Mucosa of gallbladder (tissue), 1 donor: ENCODE data around the gene COMMD4. TPM values are rescaled to one million over a fixed set of nuclear protein-coding genes. Genes with fewer than 3 reads are reported as not detected.
"Not testable (repeated sequence)": the region's sequence is repeated elsewhere in the genome, so short reads cannot be mapped to it uniquely, and the experiment has no call there.

Experiments
- DNase-seq: peaks from one replicate; pipeline ENCODE4 v3.0.0-alpha.2; 2020; ENCODE audit warnings: low spot score
- total RNA-seq: library from RNA; stranded (reverse); gene quantifications from one replicate; pipeline ENCODE4 v1.2.1, GENCODE V29; 2021
- donor health status: DM: no; HTN: no; CAD: no.

Gene COMMD4
- total RNA-seq, 1 donor from 2014 or later, result 57.6 TPM

DNA sequence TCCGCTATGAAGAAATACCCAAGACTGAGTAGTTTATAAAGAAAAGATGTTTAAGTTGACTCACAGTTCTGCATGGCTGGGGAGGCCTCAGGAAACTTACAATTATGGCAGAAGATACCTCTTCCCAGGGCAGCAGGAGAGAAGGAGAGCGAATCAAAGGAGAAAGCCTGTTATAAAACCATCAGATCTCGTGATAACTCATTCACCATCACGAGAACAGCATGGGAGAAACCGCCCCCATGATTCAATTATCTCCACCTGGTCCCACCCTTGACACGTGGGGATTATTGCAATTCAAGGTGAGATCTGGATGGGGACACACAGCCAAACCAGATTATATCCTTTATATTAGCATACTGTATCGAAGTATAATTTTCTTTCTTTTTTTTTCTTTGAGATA lies 3.8 kb upstream of the COMMD4 start:
- not testable (repeated sequence) for DNase-seq

DNA sequence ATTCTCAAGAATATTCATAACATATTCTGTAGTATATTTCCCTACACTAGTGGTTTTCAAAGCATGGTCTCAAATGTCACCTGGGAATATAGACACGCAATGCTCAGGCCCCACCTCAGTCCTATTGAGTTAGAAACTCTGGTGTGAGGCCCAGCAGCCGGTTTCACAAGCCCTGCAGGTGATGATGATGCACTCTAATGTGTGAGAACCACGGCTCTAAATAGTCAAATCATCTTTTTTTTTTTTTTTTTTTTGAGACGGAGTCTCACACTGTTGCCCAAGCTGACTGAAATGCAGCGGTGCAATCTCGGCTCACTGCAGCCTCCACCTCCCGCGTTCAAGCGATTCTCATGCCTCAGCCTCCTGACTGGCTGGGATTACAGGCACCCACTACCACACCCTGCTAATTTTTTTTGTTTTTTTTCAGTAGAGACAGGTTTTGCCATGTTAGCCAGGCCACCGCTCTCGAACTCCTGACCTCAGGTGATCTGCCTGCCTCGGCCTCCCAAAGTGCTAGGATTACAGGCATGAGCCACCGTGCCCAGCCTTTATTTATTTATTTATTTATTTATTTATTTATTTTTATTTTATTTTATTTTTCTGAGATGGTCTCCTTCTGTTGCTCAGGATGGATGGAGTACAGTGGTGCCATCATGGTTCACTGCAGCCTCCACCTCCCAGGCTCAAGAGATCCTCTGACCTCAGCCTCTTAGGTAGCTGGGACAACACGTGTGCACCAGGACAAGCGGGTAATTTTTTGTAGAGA lies 2.0 kb upstream of the COMMD4 start:
- DNase-seq, result not testable (repeated sequence)

- DNase-seq, result no peak
Measured at GRCh38 chr15:75335313-75335704, 554 bp upstream of the COMMD4 start.

GRCh38 chr15:75338661-75339240 lies 2.9 kb downstream of the COMMD4 start:
- no peak for DNase-seq

DNA sequence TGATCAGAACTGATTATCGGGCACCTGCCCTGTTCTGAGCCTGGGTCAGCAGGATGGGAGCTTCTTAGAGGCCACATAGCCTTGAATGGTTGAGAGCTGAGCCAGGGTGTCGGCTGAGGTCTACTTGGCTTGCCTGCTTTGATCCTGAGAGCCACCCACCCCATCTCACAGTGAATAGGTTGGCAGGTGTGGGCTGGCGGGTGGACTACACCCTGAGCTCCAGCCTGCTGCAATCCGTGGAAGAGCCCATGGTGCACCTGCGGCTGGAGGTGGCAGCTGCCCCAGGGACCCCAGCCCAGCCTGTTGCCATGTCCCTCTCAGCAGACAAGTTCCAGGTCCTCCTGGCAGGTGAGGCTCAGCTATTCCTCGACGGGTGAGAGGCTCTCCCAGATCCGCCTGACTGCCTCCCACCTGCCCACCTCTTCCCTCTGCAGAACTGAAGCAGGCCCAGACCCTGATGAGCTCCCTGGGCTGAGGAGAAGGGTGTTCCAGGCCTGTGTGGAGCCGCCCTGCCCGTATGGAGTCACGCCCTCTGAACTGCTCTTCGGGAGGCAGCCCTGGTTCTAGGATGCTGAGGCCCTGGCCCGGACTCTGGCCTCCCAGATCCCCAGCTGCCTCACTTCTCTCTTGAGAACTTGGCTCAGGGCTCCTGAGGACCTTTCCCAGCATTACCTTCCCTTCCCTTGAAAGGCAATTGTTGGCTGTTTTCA lies 3.8 kb downstream of the COMMD4 start:
- DNase-seq, result no peak

GRCh38 chr15:75342221-75342620 lies 6.4 kb downstream of the COMMD4 start:
- DNase-seq, result no peak

DNA sequence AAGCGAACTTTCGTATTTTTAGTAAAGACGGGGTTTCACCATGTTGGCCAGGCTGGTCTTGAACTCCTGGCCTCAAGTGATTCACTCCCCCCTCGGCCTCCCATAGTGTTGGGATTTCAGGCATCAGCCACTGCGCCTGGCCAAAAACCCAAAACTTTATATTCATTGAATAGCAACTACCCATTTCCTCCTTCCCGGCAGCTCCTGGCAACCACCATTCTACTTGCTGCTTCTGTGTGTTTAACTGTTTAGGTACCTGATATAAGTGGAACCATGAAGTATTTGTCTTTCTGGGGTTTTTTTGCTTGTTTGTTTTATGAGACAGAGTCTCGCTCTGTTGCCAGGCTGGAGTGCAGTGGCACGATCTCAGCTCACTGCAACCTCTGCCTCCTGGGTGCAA lies 8.1 kb downstream of the COMMD4 start:
- not testable (repeated sequence) for DNase-seq

DNA sequence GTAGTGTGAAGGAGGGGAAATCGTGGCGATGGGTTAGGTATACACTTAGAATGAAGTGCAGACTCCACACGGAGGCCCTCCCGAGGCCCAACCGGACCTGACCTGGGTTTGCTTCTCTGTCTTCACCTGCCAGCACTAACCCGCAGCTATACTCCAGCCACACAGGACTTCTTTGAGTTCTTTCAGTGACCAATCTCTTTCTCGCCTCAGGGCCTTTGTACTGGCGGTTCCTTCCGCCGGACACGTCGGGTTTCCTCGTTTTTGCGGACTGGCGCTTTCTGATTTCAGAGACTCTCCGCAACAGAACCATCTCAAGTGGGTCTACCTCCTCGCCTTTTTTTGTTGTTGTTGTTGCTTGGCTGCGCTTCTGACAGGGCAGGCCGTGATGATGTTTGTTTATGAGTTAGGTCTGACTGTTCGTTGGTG lies 10.9 kb downstream of the COMMD4 start, which contains the start of gene NEIL1:
Gene NEIL1, plus strand, starts transcription at position 244 of the 426 bp plus-strand sequence. CDS start 1,867 bp downstream, outside the sequence.
- no peak for DNase-seq

DNA sequence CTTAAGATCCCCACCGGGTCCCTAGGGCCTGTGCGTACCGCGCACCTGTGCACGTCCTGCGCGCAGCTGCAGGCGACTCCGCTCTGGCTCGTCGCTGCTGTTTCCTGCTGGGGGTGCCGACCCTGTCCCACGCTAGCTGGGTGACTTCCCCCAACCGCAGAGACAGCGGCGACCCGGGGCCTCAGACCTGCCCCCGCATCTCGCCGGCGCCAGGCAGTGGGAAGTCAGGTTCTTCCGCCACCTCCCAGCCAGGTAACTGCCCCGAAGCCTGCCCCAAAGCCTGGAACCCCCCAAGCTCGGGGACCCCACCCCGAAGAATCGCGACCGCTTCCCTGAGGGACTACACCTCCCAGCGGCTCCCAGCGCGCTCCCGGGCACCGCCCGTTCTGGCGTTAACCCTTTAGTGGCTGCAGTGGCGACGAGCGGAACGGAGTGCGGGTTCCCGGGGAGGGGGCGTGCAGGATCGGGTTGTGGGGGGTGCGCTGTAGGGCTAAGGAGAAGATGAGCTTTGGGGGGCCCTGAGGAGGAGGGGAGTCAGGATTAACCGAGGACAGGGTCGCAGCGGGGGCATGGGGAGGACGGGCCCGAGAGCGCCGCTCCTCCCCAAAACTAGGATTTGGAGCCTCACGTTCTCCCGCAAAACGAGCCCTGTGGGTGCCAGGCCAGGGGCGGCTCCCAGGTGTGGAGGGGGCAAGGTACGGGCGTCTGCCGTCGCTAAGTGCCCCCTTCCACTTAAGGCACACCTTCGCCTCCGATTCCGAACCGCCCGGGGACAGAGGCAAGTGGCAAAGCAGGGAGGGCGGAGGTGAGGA lies 11.6 kb downstream of the COMMD4 start:
- DNase-seq, result peak; percentile 52

- no peak for DNase-seq
Measured at GRCh38 chr15:75348034-75348561, 12.2 kb downstream of the COMMD4 start.

- DNase-seq, result no peak
Measured at GRCh38 chr15:75348562-75349350, 12.9 kb downstream of the COMMD4 start.

DNA sequence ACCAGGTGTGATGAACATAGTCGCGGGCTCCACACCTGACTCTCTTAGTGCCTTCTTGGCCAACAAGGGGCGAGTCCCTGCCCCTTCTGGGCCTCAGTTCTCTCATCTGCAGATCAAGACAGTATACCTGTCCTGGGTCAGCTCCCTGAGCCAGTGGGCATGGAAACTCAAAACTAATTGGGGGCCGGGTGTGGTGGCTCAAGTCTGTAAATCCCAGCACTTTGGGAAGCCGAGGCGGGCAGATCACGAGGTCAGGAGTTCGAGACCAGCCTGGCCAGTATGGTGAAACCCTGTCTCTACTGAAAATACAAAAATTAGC lies 13.4 kb downstream of the COMMD4 start:
- not testable (repeated sequence) for DNase-seq

DNA sequence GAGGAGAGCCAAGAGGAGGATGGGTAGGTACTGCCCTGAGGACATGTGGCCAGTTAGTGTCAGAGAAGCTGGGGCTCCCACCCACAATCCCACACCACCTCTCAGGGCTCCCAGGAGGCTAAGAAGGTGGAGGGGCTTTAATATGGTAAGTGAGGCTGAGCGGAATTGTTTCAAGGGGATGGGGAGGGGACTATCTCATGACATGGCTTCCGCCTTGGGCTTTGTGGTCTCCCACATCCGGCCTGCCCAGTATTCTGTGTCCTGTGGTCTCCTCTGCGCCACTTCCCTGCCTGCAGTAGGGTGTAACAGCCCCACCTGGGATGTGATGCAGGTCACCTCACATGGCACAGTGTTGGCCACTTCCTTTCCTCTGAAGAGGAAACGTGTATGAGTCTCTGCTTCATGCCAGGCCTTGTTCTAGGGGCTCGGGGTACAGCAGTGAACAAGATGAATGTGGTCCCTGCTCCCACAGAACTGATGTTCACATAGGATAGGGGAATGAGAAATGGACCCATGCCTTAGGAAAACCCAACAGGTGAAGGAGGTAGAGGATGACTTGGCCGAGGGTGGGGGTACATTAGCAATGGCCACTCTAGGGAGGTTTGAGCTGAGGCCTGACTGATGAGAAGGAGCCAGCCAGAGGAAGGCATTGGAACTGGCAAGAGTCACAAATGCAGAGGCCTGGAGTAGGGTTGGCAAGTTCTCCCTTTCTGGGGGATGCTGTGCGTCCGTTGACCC lies 14.2 kb downstream of the COMMD4 start:
- DNase-seq, result peak; percentile 45

DNA sequence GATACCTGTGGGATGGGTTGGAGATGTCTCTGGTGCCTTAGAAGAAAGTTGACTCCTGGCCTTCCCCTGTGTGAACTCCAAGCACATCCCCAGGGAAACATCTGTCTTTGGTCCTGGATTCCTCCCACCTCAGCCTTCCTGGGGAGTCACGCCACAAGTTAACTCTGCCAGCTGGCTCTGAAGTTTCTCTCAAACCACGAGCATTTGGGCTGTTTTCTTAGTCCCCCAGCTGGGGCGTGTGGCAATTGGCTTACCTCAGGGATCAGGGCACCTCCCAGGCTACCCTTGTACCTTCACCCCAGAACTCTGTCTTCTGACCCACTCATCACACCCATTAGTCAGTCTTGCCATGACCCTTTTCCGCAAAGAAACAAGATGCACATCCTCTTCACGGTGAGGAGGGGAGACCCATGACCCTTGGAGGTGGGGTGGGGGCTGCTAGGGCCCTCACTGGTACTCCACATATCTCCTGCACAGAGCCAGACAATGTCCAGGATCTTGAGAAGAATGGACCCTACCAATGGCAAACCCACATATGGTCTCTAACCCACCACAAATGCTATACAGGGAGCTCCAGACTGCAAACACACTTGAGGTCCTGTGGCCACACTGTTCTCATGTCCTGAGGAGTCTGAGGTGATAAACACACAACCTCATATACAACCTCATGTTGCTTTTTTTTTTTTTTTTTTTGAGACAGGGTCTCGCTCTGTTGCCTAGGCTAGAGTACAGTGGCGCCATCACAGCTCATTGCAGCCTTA lies 14.9 kb downstream of the COMMD4 start:
- DNase-seq, result no peak

- no peak for DNase-seq
Measured at GRCh38 chr15:75352186-75353080, 16.6 kb downstream of the COMMD4 start.

GRCh38 chr15:75353604-75354003 lies 17.7 kb downstream of the COMMD4 start:
- DNase-seq, result no peak

- no peak for DNase-seq
Measured at GRCh38 chr15:75354454-75354853, 18.6 kb downstream of the COMMD4 start.

- DNase-seq, result no peak
Measured at GRCh38 chr15:75355369-75355768, 19.5 kb downstream of the COMMD4 start.
